Mucosa of rectum (tissue), 2 donors: ENCODE results near the gene NEURL1B.

Experiments
- H3K27ac ChIP-seq, 2 donors: one replicate each; pipeline ENCODE4 v1.7.0; 2013; ENCODE audit warnings: inconsistent platforms in 2 of 2, low read depth in 2 of 2, low read length in 2 of 2
- H3K27me3 ChIP-seq, 2 donors: one replicate each; pipeline ENCODE4 v1.7.0; 2013; ENCODE audit warnings: low read length in 2 of 2; ENCODE audit not compliant: control insufficient read depth in 2 of 2, insufficient read depth in 2 of 2
- H3K36me3 ChIP-seq, 2 donors: one replicate each; pipeline ENCODE4 v1.7.0; 2013; ENCODE audit warnings: low read length in 2 of 2; ENCODE audit not compliant: control insufficient read depth in 2 of 2, insufficient read depth in 2 of 2
- H3K4me1 ChIP-seq, 2 donors: one replicate each; pipeline ENCODE4 v1.7.0; 2013; ENCODE audit warnings: low read length in 2 of 2, mild to moderate bottlenecking in 1 of 2; ENCODE audit not compliant: control insufficient read depth in 2 of 2, insufficient read depth in 2 of 2
- H3K4me3 ChIP-seq, 2 donors: one replicate each; pipeline ENCODE4 v1.7.0; 2013; ENCODE audit warnings: low read length in 2 of 2
- H3K9ac ChIP-seq, 2 donors: one replicate each; pipeline ENCODE4 v1.7.0; 2013; ENCODE audit warnings: low read length in 2 of 2, low read depth in 1 of 2, mild to moderate bottlenecking in 1 of 2
- H3K9me3 ChIP-seq, 2 donors: one replicate each; pipeline ENCODE4 v1.7.0; 2013; ENCODE audit warnings: low read length in 2 of 2; ENCODE audit not compliant: control insufficient read depth in 2 of 2
- donor health status: healthy.
- donor health status: Normal muscosa, but diverticular disease.

NEURL1B gene

GRCh38 chr5:172642486-172642885 lies 1.4 kb downstream of the NEURL1B start:
- peaks cover 0 to 5% of the 10 kb centered on the region in 2 donors for H3K36me3 ChIP-seq
- no peaks in the 10 kb centered on the region for H3K9me3 ChIP-seq
- H3K9ac ChIP-seq = peak overlapping the region; percentile 72 to 91
- peaks cover 58 to 67% of the 10 kb centered on the region in 2 donors for H3K4me1 ChIP-seq
- H3K4me3 ChIP-seq = peak overlapping the region; percentile 63 to 69
- no peaks in the 10 kb centered on the region for H3K27me3 ChIP-seq
- H3K27ac ChIP-seq = peak overlapping the region; percentile 79 to 83

DNA sequence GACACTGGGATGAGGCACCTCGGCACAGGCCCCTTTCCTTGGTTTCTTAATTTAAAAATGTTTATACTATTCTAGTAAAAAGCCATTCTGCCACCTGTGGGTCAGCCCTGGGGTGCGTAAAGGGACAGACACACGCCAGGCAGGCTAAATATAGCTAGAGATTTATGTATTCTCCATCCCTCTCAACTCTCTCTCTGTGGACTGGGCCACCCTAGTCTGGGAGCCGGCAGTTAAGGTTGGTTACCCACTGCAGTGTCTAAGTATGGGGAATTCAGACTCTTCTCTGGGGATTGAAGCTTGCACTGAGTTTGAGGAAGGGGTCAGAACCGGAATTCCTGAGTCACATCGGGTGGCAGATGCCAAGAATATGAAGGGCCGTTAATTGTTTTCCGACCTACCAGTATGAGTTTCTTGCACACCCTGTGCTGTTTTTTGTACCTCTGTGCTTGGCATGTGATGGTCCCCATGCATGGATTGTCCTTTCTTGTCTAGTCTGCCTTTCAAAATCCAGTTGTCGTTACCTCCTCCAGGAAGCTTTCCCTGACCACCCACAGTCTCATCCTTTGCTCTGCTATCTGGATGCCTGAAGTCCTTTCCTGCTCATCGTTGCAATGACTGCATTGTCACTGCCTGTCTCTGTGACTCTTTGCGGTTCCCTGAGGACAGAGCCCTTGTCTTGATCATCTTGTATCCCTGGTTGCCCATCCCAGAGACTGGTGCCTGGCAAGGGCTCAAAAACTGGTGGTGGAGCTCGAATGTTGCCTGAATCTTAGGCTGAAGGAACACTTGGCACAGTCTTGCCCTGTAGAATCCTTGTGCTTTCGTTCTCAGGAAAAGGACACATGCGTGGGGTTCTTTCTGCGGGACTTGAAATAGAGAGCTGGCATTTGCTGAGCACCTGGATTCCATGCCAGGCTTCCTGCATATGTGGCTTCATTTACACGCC lies 2.1 kb downstream of the NEURL1B start:
- H3K9ac ChIP-seq = peak overlapping the region; percentile 36 to 91

DNA sequence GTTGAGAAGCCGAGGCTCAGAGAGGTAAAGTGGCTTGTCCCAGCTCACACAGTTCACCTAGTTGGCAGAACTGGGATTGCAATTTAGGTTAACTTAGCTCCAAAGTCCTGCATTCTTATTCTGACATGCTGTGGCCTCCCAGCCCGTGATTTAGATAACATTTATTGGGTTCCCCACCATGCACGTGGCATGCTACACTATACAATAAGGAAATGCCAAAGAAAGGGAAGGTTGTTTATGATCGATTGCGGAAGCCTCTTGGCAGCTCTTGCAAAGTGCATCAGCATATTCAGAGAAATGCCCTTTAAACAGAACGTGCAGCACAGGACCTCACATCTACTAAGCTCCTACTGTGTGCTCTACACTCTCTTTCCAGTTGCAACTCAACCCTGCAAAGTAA lies 3.2 kb downstream of the NEURL1B start:
- Histone ChIP-seq H3K9ac (peak overlapping the region in 1 of 2 donors; percentile 21), H3K4me3 (peak overlapping the region in 1 of 2 donors; percentile 32)

More for the DNA sequence above, 2.1 kb downstream of the NEURL1B start:
- Histone ChIP-seq H3K4me1 (peaks cover 52 to 67% of the 10 kb centered on the region in 2 donors), H3K27me3 (no peaks in the 10 kb centered on the region), H3K9me3 (no peaks in the 10 kb centered on the region), H3K27ac (peak overlapping the region; percentile 79 to 83), H3K4me3 (peak overlapping the region; percentile 63 to 69), H3K36me3 (peaks cover 0 to 5% of the 10 kb centered on the region in 2 donors)

GRCh38 chr5:172644711-172645110 lies 3.6 kb downstream of the NEURL1B start:
- Histone ChIP-seq H3K27me3 (no peaks in the 10 kb centered on the region), H3K36me3 (peaks cover 0 to 7% of the 10 kb centered on the region in 2 donors), H3K27ac (peak overlapping the region; percentile 64 to 83), H3K9me3 (no peaks in the 10 kb centered on the region), H3K4me1 (peaks cover 53 to 73% of the 10 kb centered on the region in 2 donors), H3K9ac (peak overlapping the region in 1 of 2 donors; percentile 21), H3K4me3 (peak overlapping the region in 1 of 2 donors; percentile 2)

More for the DNA sequence above, 3.2 kb downstream of the NEURL1B start:
- Histone ChIP-seq H3K27ac (peak overlapping the region; percentile 77 to 83), H3K27me3 (no peaks in the 10 kb centered on the region), H3K9me3 (no peaks in the 10 kb centered on the region), H3K36me3 (peaks cover 0 to 7% of the 10 kb centered on the region in 2 donors), H3K4me1 (peaks cover 52 to 69% of the 10 kb centered on the region in 2 donors)

GRCh38 chr5:172645271-172646055 lies 4.4 kb downstream of the NEURL1B start:
- Histone ChIP-seq H3K9me3 (no peaks in the 10 kb centered on the region), H3K4me3 (no peak overlapping the region), H3K27ac (peak overlapping the region in 1 of 2 donors; percentile 83), H3K9ac (no peak overlapping the region), H3K36me3 (peaks cover 0 to 7% of the 10 kb centered on the region in 2 donors), H3K4me1 (peaks cover 57 to 76% of the 10 kb centered on the region in 2 donors), H3K27me3 (no peaks in the 10 kb centered on the region)

- H3K4me1 ChIP-seq = peaks cover 53 to 75% of the 10 kb centered on the region in 2 donors
Measured at GRCh38 chr5:172646716-172647285, 5.7 kb downstream of the NEURL1B start.

DNA sequence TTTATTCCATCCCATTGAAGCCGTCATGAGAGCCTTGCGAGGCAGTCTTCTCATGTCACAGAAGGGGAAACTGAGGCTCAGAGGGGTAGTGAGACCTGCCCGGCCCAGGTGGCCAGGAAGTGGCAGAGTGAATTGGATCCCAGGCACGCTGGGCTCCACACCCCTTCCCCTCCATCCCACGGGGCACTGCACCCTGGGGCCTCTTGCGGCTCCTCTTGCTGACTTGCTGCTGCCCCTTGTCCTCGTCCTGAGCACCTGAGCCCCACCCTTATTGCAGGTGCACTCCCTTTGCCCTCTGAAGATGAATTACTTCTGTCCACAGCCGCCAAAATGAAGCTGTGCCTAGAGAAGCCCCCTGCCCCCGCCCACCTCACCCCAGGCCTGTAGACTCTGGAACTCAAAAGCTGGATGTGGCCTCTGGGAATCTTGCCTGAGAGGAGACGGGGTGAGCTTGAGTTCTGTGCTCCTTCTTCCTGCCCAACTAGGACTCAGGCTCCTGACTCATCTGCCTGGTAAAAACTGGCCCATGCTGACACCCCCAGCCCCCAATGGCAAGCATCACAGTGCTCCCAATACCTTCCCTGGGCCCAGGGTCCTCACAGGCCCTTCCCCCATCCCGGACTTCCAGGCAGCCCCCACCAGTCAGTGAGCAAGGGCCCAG lies 6.4 kb downstream of the NEURL1B start:
- Histone ChIP-seq H3K9ac (peak overlapping the region in 1 of 2 donors; percentile 52), H3K4me3 (no peak overlapping the region), H3K9me3 (no peaks in the 10 kb centered on the region), H3K27me3 (no peaks in the 10 kb centered on the region), H3K27ac (peak overlapping the region; percentile 41 to 59), H3K4me1 (peaks cover 48 to 70% of the 10 kb centered on the region in 2 donors), H3K36me3 (peaks cover 0 to 7% of the 10 kb centered on the region in 2 donors)

More at GRCh38 chr5:172646716-172647285, 5.7 kb downstream of the NEURL1B start:
- Histone ChIP-seq H3K27me3 (no peaks in the 10 kb centered on the region), H3K36me3 (peaks cover 0 to 7% of the 10 kb centered on the region in 2 donors), H3K9ac (peak overlapping the region in 1 of 2 donors; percentile 52), H3K27ac (peak overlapping the region; percentile 41 to 59), H3K4me3 (peak overlapping the region in 1 of 2 donors; percentile 16), H3K9me3 (no peaks in the 10 kb centered on the region)

GRCh38 chr5:172648013-172648381 lies 6.9 kb downstream of the NEURL1B start:
- Histone ChIP-seq H3K9ac (peak overlapping the region in 1 of 2 donors; percentile 52), H3K36me3 (peaks cover 0 to 7% of the 10 kb centered on the region in 2 donors), H3K4me1 (peaks cover 43 to 66% of the 10 kb centered on the region in 2 donors), H3K4me3 (no peak overlapping the region), H3K9me3 (no peaks in the 10 kb centered on the region), H3K27me3 (no peaks in the 10 kb centered on the region), H3K27ac (peak overlapping the region; percentile 23 to 35)

DNA sequence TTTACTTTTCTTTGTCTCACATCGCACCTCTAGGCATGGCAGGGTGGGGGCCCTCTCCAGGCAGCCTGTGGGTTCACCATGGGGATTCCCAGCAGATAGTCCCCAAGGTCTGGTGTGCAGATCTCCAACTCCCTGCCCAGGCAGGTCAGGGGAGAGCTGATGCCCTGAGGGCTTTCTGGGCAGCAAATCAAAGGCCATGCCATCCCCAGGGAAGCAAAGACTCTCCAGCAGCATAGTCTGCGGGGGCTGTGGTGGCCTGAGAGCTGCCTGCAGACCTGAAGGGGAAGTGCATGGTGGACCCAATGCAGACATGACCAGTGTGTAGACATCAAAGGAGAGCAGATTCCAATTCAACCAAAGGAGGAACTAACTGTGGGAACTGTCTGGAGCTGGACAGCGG lies 7.7 kb downstream of the NEURL1B start:
- H3K4me1 ChIP-seq = peaks cover 35 to 60% of the 10 kb centered on the region in 2 donors

More for the DNA sequence above, 7.7 kb downstream of the NEURL1B start:
- peaks cover 0 to 7% of the 10 kb centered on the region in 2 donors for H3K36me3 ChIP-seq
- no peak overlapping the region for H3K4me3 ChIP-seq
- no peak overlapping the region for H3K9ac ChIP-seq
- H3K27me3 ChIP-seq = no peaks in the 10 kb centered on the region
- peak overlapping the region in 1 of 2 donors; percentile 32 for H3K27ac ChIP-seq
- no peaks in the 10 kb centered on the region for H3K9me3 ChIP-seq
